Neural crest cell (in vitro differentiated cells): ENCODE data around the gene SLC26A2. TPM values are rescaled to one million over a fixed set of nuclear protein-coding genes. Genes with fewer than 3 reads are reported as not detected.

Experiments used
- DNase-seq: peaks from one replicate; pipeline ENCODE4 v3.0.0; 2021; ENCODE audit warnings: low read depth, mixed read lengths, low spot score
- H3K27ac Mint-ChIP-seq: one replicate; pipeline ENCODE4 v1.8.0; 2021; ENCODE audit warnings: mild to moderate bottlenecking, mixed read lengths; ENCODE audit not compliant: unreplicated experiment
- H3K27me3 Mint-ChIP-seq: 2 replicates; pipeline ENCODE4 v1.8.0; 2021; ENCODE audit warnings: low read depth, mild to moderate bottlenecking, mixed read lengths
- H3K36me3 Mint-ChIP-seq: 2 replicates; pipeline ENCODE4 v1.8.0; 2021; ENCODE audit warnings: low read depth, mild to moderate bottlenecking, mixed read lengths
- H3K4me1 Mint-ChIP-seq: 2 replicates; pipeline ENCODE4 v1.8.0; 2021; ENCODE audit warnings: mixed read lengths
- H3K4me3 Mint-ChIP-seq: one replicate; pipeline ENCODE4 v1.8.0; 2021; ENCODE audit warnings: mild to moderate bottlenecking, mixed read lengths
- H3K9me3 Mint-ChIP-seq: 2 replicates; pipeline ENCODE4 v1.8.0; 2021; ENCODE audit warnings: mixed read lengths
- CTCF ChIP-seq: fragments of 200-600 bp; sonication (generic); conservative IDR thresholded peaks from 2 replicates; pipeline ENCODE4 v1.5.0; 2021; ENCODE audit warnings: antibody characterized with exemption, mild to moderate bottlenecking
- total RNA-seq: library from RNA; stranded (reverse); gene quantifications from 2 replicates; pipeline ENCODE4 v1.2.1, GENCODE V29; 2021

The SLC26A2 gene
- total RNA-seq, 1 donor from 2014 or later: 14.3 TPM

GRCh38 chr5:150013931-150014330 is 53.4 kb downstream of the SLC26A2 start:
- Mint-ChIP-seq H3K4me3 (no peak overlapping the region), H3K36me3 (peaks cover 49% of the 10 kb centered on the region), H3K4me1 (no peaks in the 10 kb centered on the region), H3K27me3 (no peaks in the 10 kb centered on the region), H3K27ac (no peak overlapping the region), H3K9me3 (peaks cover 4% of the 10 kb centered on the region)
- no peak for TF ChIP-seq CTCF
- DNase-seq: no peak

- no peak for DNase-seq
- H3K4me3 Mint-ChIP-seq: no peak overlapping the region
- H3K27ac Mint-ChIP-seq: no peak overlapping the region
These were observed 53.9 kb downstream of the SLC26A2 start for GRCh38 chr5:150014456-150014855.

GRCh38 chr5:150015415-150015814 is 54.9 kb downstream of the SLC26A2 start:
- Mint-ChIP-seq H3K4me1 (no peaks in the 10 kb centered on the region), H3K27me3 (no peaks in the 10 kb centered on the region), H3K9me3 (peaks cover 4% of the 10 kb centered on the region), H3K27ac (no peak overlapping the region), H3K4me3 (no peak overlapping the region), H3K36me3 (peaks cover 51% of the 10 kb centered on the region)
- no peak for DNase-seq
- TF ChIP-seq CTCF: no peak

More at GRCh38 chr5:150014456-150014855, 53.9 kb downstream of the SLC26A2 start:
- Mint-ChIP-seq H3K27me3 (no peaks in the 10 kb centered on the region), H3K36me3 (peaks cover 51% of the 10 kb centered on the region), H3K9me3 (peaks cover 4% of the 10 kb centered on the region), H3K4me1 (no peaks in the 10 kb centered on the region)
- TF ChIP-seq CTCF: no peak

- peaks cover 2% of the 10 kb centered on the region for H3K4me1 Mint-ChIP-seq
- H3K4me3 Mint-ChIP-seq: no peak overlapping the region
- H3K27me3 Mint-ChIP-seq: no peaks in the 10 kb centered on the region
- peaks cover 4% of the 10 kb centered on the region for H3K9me3 Mint-ChIP-seq
- TF ChIP-seq CTCF: no peak
- DNase-seq: no peak
- H3K36me3 Mint-ChIP-seq: peaks cover 48% of the 10 kb centered on the region
- no peak overlapping the region for H3K27ac Mint-ChIP-seq
These were observed 56.0 kb downstream of the SLC26A2 start for GRCh38 chr5:150016537-150016936.

GRCh38 chr5:150017226-150018005 is 56.9 kb downstream of the SLC26A2 start:
- Mint-ChIP-seq H3K27ac (no peak overlapping the region), H3K36me3 (peaks cover 46% of the 10 kb centered on the region), H3K4me1 (peaks cover 10% of the 10 kb centered on the region), H3K4me3 (no peak overlapping the region), H3K9me3 (peaks cover 4% of the 10 kb centered on the region), H3K27me3 (no peaks in the 10 kb centered on the region)
- TF ChIP-seq CTCF: no peak
- no peak for DNase-seq
